AG04450 (cell line): ENCODE measurements around the gene GATB. TPM values are rescaled to one million over a fixed set of nuclear protein-coding genes. Genes with fewer than 3 reads are reported as not detected.

Experiments
- CTCF ChIA-PET: fragments of 300-600, 350-600 bp; formaldehyde crosslinking; extraction: SDS; loops from one replicate; lab custom pipeline; 2022; ENCODE audit warnings: antibody characterized with exemption, inconsistent platforms; lab: Charles Lee
- POLR2A ChIA-PET: fragments of 350-600 bp; formaldehyde crosslinking; extraction: SDS; loops from one replicate; lab custom pipeline; 2021; ENCODE audit warnings: antibody characterized with exemption, inconsistent platforms; lab: Yijun Ruan, JAX
- DNase-seq: peaks from one replicate; pipeline ENCODE4 v3.0.0-alpha.2; 2011; ENCODE audit warnings: low read depth, low spot score
- H3K27ac ChIP-seq: one replicate; pipeline ENCODE4 v1.5.1; 2012; ENCODE audit warnings: low read depth, low read length, control low read depth
- H3K27me3 ChIP-seq: one replicate; pipeline ENCODE4 v1.6.0; 2012; ENCODE audit warnings: low read length; ENCODE audit not compliant: control insufficient read depth, insufficient read depth
- H3K4me3 ChIP-seq: 2 replicates; pipeline ENCODE4 v1.5.1; 2011; ENCODE audit warnings: mild to moderate bottlenecking, low read depth, low read length, control low read depth
- H3K9me3 ChIP-seq: 2 replicates; pipeline ENCODE4 v1.5.1; 2012; ENCODE audit warnings: low read length; ENCODE audit not compliant: control insufficient read depth, insufficient read depth
- polyA plus RNA-seq: library from polyadenylated mRNA; depleted of rRNA; stranded (reverse); fragments of >200 nt; gene quantifications from 2 replicates; pipeline ENCODE4 v1.2.3, GENCODE V29; 2011
- TF ChIP-seq, protein P1 (sequence below): IDR thresholded peaks from 2 replicates; pipeline ENCODE4 v1.5.1; 2011; ENCODE audit warnings: low read depth, low read length, control low read depth, inconsistent platforms

GATB gene
- polyA plus RNA-seq, 1 experiment = 28.0 TPM

DNA sequence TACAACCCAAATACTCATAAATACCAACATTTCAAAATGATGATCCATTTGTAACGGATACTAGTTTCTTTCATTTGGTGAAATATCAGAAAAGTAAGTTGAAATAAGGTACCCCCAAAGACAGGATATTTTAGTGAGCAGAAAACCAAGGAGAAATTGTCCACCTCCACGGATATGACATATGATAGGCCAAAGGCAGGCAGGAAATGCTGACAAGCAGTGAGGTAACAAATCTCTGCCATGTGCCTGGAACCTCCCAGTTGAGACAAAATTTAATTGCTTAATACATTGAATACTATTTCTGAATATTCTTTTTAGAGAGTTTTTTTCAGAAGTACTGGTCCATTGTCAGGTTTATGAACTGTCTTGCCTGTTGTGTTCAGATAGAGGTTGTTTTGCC, 118.8 kb downstream of the GATB start:
- no peaks in the 10 kb centered on the region for H3K9me3 ChIP-seq
- no peak for DNase-seq
- POLR2A ChIA-PET = no interaction called here
- no peak overlapping the region for H3K4me3 ChIP-seq
- H3K27ac ChIP-seq = no peak overlapping the region
- CTCF ChIA-PET = no interaction called here
- H3K27me3 ChIP-seq = peaks cover 4% of the 10 kb centered on the region
- TF ChIP-seq, protein P1, sequence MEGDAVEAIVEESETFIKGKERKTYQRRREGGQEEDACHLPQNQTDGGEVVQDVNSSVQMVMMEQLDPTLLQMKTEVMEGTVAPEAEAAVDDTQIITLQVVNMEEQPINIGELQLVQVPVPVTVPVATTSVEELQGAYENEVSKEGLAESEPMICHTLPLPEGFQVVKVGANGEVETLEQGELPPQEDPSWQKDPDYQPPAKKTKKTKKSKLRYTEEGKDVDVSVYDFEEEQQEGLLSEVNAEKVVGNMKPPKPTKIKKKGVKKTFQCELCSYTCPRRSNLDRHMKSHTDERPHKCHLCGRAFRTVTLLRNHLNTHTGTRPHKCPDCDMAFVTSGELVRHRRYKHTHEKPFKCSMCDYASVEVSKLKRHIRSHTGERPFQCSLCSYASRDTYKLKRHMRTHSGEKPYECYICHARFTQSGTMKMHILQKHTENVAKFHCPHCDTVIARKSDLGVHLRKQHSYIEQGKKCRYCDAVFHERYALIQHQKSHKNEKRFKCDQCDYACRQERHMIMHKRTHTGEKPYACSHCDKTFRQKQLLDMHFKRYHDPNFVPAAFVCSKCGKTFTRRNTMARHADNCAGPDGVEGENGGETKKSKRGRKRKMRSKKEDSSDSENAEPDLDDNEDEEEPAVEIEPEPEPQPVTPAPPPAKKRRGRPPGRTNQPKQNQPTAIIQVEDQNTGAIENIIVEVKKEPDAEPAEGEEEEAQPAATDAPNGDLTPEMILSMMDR = no peak

- H3K4me3 ChIP-seq = no peak overlapping the region
- POLR2A ChIA-PET = no interaction called here
- CTCF ChIA-PET = no interaction called here
These were observed 119.6 kb downstream of the GATB start for GRCh38 chr4:151641167-151641566.

DNA sequence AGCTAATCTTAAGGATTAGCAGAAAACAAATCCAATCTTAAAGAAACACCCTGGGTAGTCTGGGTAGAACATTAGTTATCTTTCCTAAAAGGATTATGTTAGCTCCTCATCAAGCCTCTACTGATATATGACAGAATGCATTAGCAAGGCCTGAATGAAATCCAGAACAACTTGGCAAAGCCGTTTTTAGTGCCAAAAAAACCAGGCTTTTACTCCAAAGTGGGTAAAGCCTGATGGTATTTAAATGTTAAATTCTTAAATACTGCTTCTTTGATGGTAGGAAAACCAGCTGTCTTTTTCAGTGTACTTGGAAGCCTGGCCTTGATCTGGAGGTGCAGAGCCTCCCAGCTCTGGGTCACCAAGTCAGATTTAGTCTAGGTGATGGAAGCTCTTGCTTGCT, 120.4 kb downstream of the GATB start:
- H3K27ac ChIP-seq = no peak overlapping the region
- H3K9me3 ChIP-seq = no peaks in the 10 kb centered on the region
- CTCF ChIA-PET = no interaction called here
- DNase-seq = no peak
- peaks cover 4% of the 10 kb centered on the region for H3K27me3 ChIP-seq
- TF ChIP-seq, protein P1 = no peak
- POLR2A ChIA-PET = no interaction called here
- H3K4me3 ChIP-seq = no peak overlapping the region

More at GRCh38 chr4:151641167-151641566, 119.6 kb downstream of the GATB start:
- H3K9me3 ChIP-seq = no peaks in the 10 kb centered on the region
- TF ChIP-seq, protein P1 = no peak
- no peak overlapping the region for H3K27ac ChIP-seq
- DNase-seq = no peak
- peaks cover 4% of the 10 kb centered on the region for H3K27me3 ChIP-seq

- TF ChIP-seq, protein P1 = no peak
- CTCF ChIA-PET = no interaction called here
- H3K4me3 ChIP-seq = no peak overlapping the region
- POLR2A ChIA-PET = no interaction called here
- H3K9me3 ChIP-seq = no peaks in the 10 kb centered on the region
- H3K27me3 ChIP-seq = peaks cover 4% of the 10 kb centered on the region
- no peak overlapping the region for H3K27ac ChIP-seq
- DNase-seq = no peak
These were observed 122.4 kb downstream of the GATB start for GRCh38 chr4:151638295-151638858.

GRCh38 chr4:151631349-151631748, 129.5 kb downstream of the GATB start:
- ChIA-PET POLR2A (no interaction called here), CTCF (no interaction called here)
- H3K27me3 ChIP-seq = peaks cover 1% of the 10 kb centered on the region
- H3K4me3 ChIP-seq = no peak overlapping the region
- no peak for DNase-seq
- H3K9me3 ChIP-seq = no peaks in the 10 kb centered on the region
- no peak overlapping the region for H3K27ac ChIP-seq
- TF ChIP-seq, protein P1 = no peak
